Endothelial cell of umbilical vein (primary cell): ENCODE data around the gene ODF2L.

Experiments used
- CTCF ChIP-seq, 2 donors: IDR thresholded peaks; 1 replicate in 1 of 2; 2 replicates in 1 of 2; pipeline ENCODE4 v1.5.1; 2011; ENCODE audit warnings: low read length in 2 of 2, mild to moderate bottlenecking in 2 of 2, moderate library complexity in 2 of 2, control low read depth in 1 of 2, inconsistent platforms in 1 of 2, low read depth in 1 of 2; ENCODE audit not compliant: insufficient read depth in 1 of 2; ENCODE audit errors: extremely low read depth in 1 of 2
- EZH2 ChIP-seq: IDR thresholded peaks from 2 replicates; pipeline ENCODE4 v1.6.1; 2012; ENCODE audit warnings: borderline replicate concordance, low read depth, mild to moderate bottlenecking, moderate library complexity, low read length, inconsistent platforms; ENCODE audit not compliant: severe bottlenecking
- MYC ChIP-seq: IDR thresholded peaks from one replicate; pipeline ENCODE4 v1.6.1; 2011; ENCODE audit warnings: mild to moderate bottlenecking, low read depth, low read length
- POLR2AphosphoS5 ChIP-seq: IDR thresholded peaks from 2 replicates; pipeline ENCODE4 v1.6.1; 2012; ENCODE audit warnings: low read depth, mild to moderate bottlenecking, control low read depth, low read length, moderate library complexity; ENCODE audit not compliant: insufficient read depth
- TF ChIP-seq, protein P1 (sequence below): IDR thresholded peaks from 2 replicates; pipeline ENCODE4 v1.6.1; 2011; ENCODE audit not compliant: insufficient read depth, insufficient read length

GRCh38 chr1:86396498-86396890 is 371 bp upstream of the ODF2L start:
- TF ChIP-seq EZH2 (no peak), CTCF (IDR thresholded peaks at IDR 0.05; ENCODE audit: extremely low read depth in 1 of 2, insufficient read depth in 1 of 2, low read depth in 1 of 2, low read length in 2 of 2) (no peak), MYC (no peak), POLR2AphosphoS5 (no peak)
- TF ChIP-seq, protein P1, sequence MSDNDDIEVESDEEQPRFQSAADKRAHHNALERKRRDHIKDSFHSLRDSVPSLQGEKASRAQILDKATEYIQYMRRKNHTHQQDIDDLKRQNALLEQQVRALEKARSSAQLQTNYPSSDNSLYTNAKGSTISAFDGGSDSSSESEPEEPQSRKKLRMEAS: no peak
